Fibroblast of pulmonary artery (primary cell): Measurements from ENCODE around the gene PTPRN2.

Source experiments
- DNase-seq: peaks from one replicate; pipeline ENCODE4 v3.0.0-alpha.2; 2010; ENCODE audit warnings: low read depth
- H3K4me3 ChIP-seq: replicated peaks from 2 replicates; pipeline ENCODE4 v1.5.1; 2011; ENCODE audit warnings: low read depth, mild to moderate bottlenecking, control low read depth, low read length, moderate library complexity
- TF ChIP-seq, protein P1 (sequence below): IDR thresholded peaks from 2 replicates; pipeline ENCODE4 v1.5.1; 2011; ENCODE audit warnings: mild to moderate bottlenecking, control low read depth, low read length, inconsistent platforms; ENCODE audit errors: missing control alignments

PTPRN2 gene

DNA sequence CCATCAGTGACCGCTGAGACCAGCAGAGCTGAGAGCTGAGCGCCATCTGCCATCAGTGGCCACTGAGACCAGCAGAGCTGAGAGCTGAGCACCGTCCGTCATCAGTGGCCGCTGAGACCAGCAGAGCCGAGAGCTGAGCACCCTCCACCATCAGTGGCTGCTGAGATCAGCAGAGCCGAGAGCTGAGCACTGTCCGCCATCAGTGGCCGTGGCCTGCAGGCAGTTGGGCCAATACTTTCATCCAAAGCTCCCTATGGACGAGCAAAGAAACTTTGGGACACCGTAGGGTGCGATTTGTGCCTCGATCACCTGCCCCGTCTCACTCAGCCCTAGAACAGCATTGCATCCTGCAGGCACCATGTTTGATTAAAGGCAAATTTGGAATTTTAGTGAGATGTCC, 985.0 kb downstream of the PTPRN2 start:
- TF ChIP-seq, protein P1, sequence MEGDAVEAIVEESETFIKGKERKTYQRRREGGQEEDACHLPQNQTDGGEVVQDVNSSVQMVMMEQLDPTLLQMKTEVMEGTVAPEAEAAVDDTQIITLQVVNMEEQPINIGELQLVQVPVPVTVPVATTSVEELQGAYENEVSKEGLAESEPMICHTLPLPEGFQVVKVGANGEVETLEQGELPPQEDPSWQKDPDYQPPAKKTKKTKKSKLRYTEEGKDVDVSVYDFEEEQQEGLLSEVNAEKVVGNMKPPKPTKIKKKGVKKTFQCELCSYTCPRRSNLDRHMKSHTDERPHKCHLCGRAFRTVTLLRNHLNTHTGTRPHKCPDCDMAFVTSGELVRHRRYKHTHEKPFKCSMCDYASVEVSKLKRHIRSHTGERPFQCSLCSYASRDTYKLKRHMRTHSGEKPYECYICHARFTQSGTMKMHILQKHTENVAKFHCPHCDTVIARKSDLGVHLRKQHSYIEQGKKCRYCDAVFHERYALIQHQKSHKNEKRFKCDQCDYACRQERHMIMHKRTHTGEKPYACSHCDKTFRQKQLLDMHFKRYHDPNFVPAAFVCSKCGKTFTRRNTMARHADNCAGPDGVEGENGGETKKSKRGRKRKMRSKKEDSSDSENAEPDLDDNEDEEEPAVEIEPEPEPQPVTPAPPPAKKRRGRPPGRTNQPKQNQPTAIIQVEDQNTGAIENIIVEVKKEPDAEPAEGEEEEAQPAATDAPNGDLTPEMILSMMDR = no peak
- DNase-seq = no peak
- no peak overlapping the region for H3K4me3 ChIP-seq

- DNase-seq = no peak
- TF ChIP-seq, protein P1 = no peak
- H3K4me3 ChIP-seq = no peak overlapping the region
Observed at GRCh38 chr7:157602156-157602555, 985.5 kb downstream of the PTPRN2 start.

DNA sequence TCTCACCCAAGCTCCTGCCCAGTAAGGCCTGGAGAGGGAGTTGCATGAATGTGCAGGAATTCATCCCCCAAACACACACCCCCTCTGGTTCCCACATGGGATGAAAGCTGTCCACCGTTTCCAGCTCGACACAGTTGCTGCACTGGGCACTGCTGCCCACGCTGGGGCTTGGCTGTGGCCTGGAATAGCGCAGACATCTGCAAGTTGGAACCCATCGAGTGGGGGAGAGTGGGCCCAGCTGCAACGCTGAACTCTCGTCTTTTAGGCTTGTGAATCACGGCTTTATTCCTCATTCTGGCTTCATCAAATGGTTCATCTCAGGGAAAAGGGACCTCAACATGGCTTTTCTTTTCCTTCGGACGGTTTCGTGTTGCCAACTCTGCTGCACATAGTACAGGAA, 986.1 kb downstream of the PTPRN2 start:
- DNase-seq = no peak
- no peak overlapping the region for H3K4me3 ChIP-seq
- TF ChIP-seq, protein P1 = no peak

DNA sequence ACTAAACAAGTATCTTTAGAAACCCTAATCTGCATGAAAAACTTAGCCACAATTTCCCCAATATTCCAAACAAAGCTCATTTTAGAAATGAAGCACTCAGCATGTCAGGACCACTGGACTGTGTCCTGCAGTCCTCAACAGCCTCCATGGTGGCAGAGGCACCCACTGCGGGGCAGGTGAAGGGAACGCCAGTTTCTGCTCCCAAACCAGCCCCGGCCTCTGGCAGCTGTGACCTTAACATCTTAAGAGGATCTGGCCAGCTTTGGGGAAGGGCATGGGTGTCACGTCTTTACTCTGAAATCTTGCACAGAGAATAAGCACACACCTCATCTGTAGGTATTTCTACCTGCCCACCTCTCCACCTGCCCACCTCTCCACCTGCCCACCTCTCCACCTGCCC, 988.1 kb downstream of the PTPRN2 start:
- DNase-seq = no peak
- TF ChIP-seq, protein P1 = no peak
- no peak overlapping the region for H3K4me3 ChIP-seq

- TF ChIP-seq, protein P1 = no peak
- DNase-seq = no peak
- H3K4me3 ChIP-seq = no peak overlapping the region
Observed at GRCh38 chr7:157597562-157597961, 990.1 kb downstream of the PTPRN2 start.

GRCh38 chr7:157596881-157597280, 990.7 kb downstream of the PTPRN2 start:
- H3K4me3 ChIP-seq = no peak overlapping the region
- TF ChIP-seq, protein P1 = no peak
- DNase-seq = no peak

- TF ChIP-seq, protein P1 = no peak
- DNase-seq = no peak
- no peak overlapping the region for H3K4me3 ChIP-seq
Observed at GRCh38 chr7:157596471-157596870, 991.2 kb downstream of the PTPRN2 start.
